HG02885 (cell line): ENCODE data around the gene MOV10.
"Not testable (repeated sequence)": the region's sequence is repeated elsewhere in the genome, so short reads cannot be mapped to it uniquely, and the experiment has no call there.

Source experiments
- ATAC-seq: cut with Tn5 transposase; IDR thresholded peaks from one replicate; pipeline ENCODE4 v1.9.1; 2021; ENCODE audit warnings: mild to moderate bottlenecking; ENCODE audit not compliant: unreplicated experiment, poor library complexity

MOV10 gene

DNA sequence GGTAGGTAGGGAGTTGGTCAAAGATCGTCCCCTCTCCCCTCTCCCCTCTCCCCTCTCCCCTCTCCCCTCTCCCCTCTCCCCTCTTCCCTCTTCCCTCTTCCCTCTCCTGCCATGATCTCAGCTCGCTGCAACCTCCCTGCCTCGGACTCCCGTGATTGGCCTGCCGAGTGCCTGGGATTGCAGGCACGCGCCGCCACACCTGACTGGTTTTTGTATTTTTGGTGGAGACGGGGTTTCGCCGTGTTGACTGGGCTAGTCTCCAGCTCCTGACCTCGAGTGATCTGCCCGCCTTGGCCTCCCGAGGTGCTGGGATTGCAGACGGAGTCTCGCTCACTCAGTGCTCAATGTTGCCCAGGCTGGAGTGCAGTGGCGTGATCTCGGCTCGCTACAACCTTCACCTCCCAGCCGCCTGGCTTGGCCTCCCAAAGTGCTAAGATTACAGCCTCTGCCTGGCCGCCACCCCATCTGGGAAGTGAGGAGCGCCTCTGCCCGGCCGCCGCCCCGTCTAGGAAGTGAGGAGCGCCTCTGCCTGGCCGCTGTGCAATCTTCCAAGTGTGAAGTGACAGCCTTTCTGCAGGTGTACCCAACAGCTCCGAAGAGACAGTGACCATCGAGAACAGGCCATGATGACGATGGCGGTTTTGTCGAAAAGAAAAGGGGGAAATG lies 54.0 kb downstream of the MOV10 start:
- not testable (repeated sequence) for ATAC-seq

- ATAC-seq: not testable (repeated sequence)
These were observed 54.6 kb downstream of the MOV10 start for GRCh38 chr1:112729011-112729410.

GRCh38 chr1:112729909-112730308 lies 55.5 kb downstream of the MOV10 start:
- no peak for ATAC-seq

DNA sequence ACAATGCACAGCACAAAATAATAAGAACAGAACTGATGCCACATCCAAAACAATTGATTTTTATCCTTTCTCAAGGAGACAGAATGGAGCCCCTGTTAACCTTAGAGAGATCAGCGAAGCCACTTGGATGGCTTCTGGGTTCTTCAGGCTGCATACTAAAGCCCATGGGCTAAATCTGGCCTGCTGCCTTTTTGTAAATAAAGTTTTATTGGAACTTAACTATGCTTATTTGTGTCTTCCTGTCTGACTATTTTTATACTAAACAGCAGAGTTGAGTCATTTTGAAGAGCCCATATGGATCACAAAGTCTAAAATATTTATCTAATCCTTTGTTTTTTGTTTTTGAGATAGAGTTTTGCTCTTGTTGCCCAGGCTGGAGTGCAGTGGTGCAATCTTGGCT lies 57.0 kb downstream of the MOV10 start:
- no peak for ATAC-seq

DNA sequence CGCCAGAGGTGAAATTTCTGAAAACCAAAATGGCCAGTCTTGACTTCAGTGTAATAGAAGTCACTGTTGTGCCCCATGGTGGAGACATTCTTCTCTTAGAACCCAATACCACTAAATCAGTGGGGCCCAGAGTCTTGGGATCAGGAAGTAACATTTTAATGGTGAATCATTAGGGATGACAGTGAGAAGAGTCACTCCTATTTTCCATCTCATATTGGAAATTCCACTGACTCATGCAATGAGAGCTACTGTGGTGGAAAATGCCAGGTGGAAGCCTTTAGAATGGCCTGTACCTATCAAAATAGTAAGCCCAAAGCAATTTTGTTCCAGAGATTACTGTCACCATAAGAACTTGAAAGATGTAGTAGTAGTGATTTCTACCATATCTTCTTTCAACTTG lies 61.3 kb downstream of the MOV10 start:
- no peak for ATAC-seq

DNA sequence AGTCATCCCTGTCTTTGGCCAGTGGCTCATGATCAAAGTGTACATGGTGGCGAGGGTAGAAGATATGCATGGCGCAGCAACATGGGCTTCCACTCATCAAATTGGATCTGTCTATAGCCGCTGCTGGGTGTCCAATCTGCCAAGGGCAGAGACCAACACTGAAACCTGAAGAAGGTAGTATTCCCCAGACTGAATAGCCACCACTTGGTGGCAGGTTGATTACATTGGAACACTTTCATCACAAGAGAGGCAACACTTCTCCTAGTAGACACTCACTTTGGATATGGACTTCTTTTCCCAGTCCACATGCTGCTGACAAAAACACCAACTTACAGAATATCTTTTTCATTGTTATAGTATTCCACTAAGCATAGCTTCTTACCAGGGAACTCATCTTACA lies 63.1 kb downstream of the MOV10 start:
- ATAC-seq: no peak

- no peak for ATAC-seq
These were observed 68.9 kb downstream of the MOV10 start for GRCh38 chr1:112743174-112744008.

GRCh38 chr1:112744009-112744578 lies 69.6 kb downstream of the MOV10 start:
- no peak for ATAC-seq

DNA sequence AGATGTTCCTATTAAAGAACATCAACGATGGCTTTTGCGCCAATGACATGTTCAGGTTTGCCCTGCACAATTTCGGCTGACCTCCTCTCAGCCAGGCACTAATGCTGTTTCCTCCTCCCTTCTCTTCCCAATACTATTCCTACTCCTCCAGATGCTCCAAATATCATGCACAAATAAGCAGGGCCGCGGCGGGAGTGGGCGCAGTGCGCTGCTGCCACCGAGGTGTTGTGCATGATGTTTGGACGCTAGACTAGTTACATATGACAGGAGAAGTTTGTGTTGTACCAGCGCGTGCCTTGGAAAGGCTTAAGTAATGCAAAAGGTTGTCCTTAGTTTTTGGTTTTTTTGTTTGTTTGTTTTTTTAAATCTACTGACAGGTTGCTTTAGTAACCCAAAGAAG lies 73.9 kb downstream of the MOV10 start:
- ATAC-seq: no peak
